ENCODE results near the gene TM9SF4.
"Not testable (repeated sequence)": the region's sequence is repeated elsewhere in the genome, so short reads cannot be mapped to it uniquely, and the experiment has no call there.

The TM9SF4 gene

GRCh38 chr20:32089637-32090362 lies 19.7 kb upstream of the TM9SF4 start:
- no peak for DNase-seq (ENCODE audit: low spot score)

GRCh38 chr20:32091888-32092346 lies 17.6 kb upstream of the TM9SF4 start:
- peak; percentile 90 for DNase-seq (ENCODE audit: low spot score)

GRCh38 chr20:32098786-32099185 lies 10.7 kb upstream of the TM9SF4 start:
- no peak for DNase-seq (ENCODE audit: low spot score)

GRCh38 chr20:32108814-32109391 lies 611 bp upstream of the TM9SF4 start:
- DNase-seq (ENCODE audit: low spot score) = no peak

- DNase-seq (ENCODE audit: low spot score) = no peak
These were observed 725 bp downstream of the TM9SF4 start for GRCh38 chr20:32110173-32110704.

- no peak for DNase-seq (ENCODE audit: low spot score)
These were observed 1.2 kb downstream of the TM9SF4 start for GRCh38 chr20:32110727-32111126.

- DNase-seq (ENCODE audit: low spot score) = no peak
These were observed 1.7 kb downstream of the TM9SF4 start for GRCh38 chr20:32111156-32111686.

GRCh38 chr20:32111753-32112152 lies 2.2 kb downstream of the TM9SF4 start:
- no peak for DNase-seq (ENCODE audit: low spot score)

GRCh38 chr20:32112841-32113240 lies 3.3 kb downstream of the TM9SF4 start:
- DNase-seq (ENCODE audit: low spot score) = no peak

- DNase-seq (ENCODE audit: low spot score) = no peak
These were observed 4.2 kb downstream of the TM9SF4 start for GRCh38 chr20:32113591-32114260.

- DNase-seq (ENCODE audit: low spot score) = peak; percentile 15
These were observed 4.9 kb downstream of the TM9SF4 start for GRCh38 chr20:32114305-32114960.

- no peak for DNase-seq (ENCODE audit: low spot score)
These were observed 5.8 kb downstream of the TM9SF4 start for GRCh38 chr20:32115211-32115767.

- no peak for DNase-seq (ENCODE audit: low spot score)
These were observed 6.6 kb downstream of the TM9SF4 start for GRCh38 chr20:32116079-32116521.

- DNase-seq (ENCODE audit: low spot score) = not testable (repeated sequence)
These were observed 7.3 kb downstream of the TM9SF4 start for GRCh38 chr20:32116796-32117195.

GRCh38 chr20:32118427-32118826 lies 8.9 kb downstream of the TM9SF4 start:
- not testable (repeated sequence) for DNase-seq (ENCODE audit: low spot score)

- no peak for DNase-seq (ENCODE audit: low spot score)
These were observed 10.2 kb downstream of the TM9SF4 start for GRCh38 chr20:32119734-32120133.

GRCh38 chr20:32121908-32122307 lies 12.4 kb downstream of the TM9SF4 start:
- not testable (repeated sequence) for DNase-seq (ENCODE audit: low spot score)

- no peak for DNase-seq (ENCODE audit: low spot score)
These were observed 13.6 kb downstream of the TM9SF4 start for GRCh38 chr20:32123088-32123487.

GRCh38 chr20:32124916-32125454 lies 15.5 kb downstream of the TM9SF4 start:
- DNase-seq (ENCODE audit: low spot score) = no peak

- no peak for DNase-seq (ENCODE audit: low spot score)
These were observed 16.0 kb downstream of the TM9SF4 start for GRCh38 chr20:32125506-32125905.

- no peak for DNase-seq (ENCODE audit: low spot score)
These were observed 17.4 kb downstream of the TM9SF4 start for GRCh38 chr20:32126919-32127318.
